WTC11 (cell line): ENCODE data around the gene LARP4B.

ENCODE experiments used
- CTCF ChIP-seq: fragments of 200-600 bp; IDR thresholded peaks from 2 replicates; pipeline ENCODE4 v1.8.0; 2022; ENCODE audit warnings: antibody characterized with exemption
- MAX ChIP-seq: sonication (generic); formaldehyde crosslinking; IDR thresholded peaks from 2 replicates; pipeline ENCODE4 v1.8.0; 2022; ENCODE audit warnings: mild to moderate bottlenecking, missing genetic modification reagents
- SMAD4 ChIP-seq: sonication (generic); formaldehyde crosslinking; IDR thresholded peaks from 2 replicates; pipeline ENCODE4 v1.8.0; 2022; ENCODE audit warnings: mild to moderate bottlenecking, missing genetic modification reagents

- TF ChIP-seq SMAD4 (CRISPR knock-in tag) (no peak), CTCF (no peak), MAX (CRISPR knock-in tag) (no peak)
These were observed 26.0 kb downstream of the LARP4B start for GRCh38 chr10:905503-905902.
